A549 treated with GW870086 at 1 μM for 4 hours (cell line): ENCODE measurements around the gene PNLIPRP1. TPM values are rescaled to one million over a fixed set of nuclear protein-coding genes. Genes with fewer than 3 reads are reported as not detected.

Experiments
- total RNA-seq: library from RNA; stranded (reverse); fragments of 200-300 nt; extraction: Qiagen RNA extraction; gene quantifications from 5 replicates; pipeline ENCODE4 v1.2.3, GENCODE V29; 2022; ENCODE audit warnings: low read depth

The PNLIPRP1 gene
- total RNA-seq, result not detected in 5 replicates

DNA sequence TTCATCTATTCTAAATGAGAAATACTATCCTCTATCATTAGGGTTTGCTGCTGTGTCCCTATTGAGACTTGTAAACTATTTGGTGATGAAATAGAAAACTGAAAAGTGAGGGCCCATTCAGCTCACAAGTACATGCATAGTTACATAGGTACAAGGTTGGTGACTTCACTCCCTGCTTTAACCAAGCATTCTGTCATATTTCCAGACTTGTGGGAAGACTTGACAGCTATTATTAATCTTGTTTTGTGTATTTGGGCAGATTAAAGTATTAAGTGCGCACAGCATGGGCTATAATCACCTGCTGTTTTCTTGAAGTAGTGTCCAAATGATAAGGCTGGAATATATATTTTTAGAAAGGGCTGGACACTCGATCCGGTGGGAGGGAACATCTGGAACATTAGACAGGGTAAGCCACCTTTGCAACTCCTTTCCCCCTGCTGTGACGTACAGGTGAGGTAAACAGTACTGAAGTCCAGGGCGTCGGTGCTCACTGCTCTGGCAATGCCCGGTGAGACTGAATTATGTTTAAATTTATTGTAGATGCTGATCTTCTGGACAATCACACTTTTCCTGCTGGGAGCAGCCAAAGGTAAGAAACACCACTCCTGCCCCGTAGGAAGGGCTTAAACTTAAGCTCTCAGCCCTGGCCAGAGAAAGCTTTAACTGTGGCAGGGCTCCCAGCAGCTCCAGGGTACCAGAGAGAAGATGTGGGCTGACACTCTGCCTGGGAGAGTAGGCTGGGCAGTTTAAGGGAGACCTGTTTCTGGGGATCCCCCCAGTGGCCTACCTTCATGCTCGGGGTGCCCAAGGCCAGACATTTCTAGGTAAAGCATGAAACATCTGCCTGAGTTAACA, at the start of gene PNLIPRP1:
PNLIPRP1 (plus strand) TSS at position 370 of the 855 bp plus-strand sequence; CDS start at position 541, 171 bp downstream.

DNA sequence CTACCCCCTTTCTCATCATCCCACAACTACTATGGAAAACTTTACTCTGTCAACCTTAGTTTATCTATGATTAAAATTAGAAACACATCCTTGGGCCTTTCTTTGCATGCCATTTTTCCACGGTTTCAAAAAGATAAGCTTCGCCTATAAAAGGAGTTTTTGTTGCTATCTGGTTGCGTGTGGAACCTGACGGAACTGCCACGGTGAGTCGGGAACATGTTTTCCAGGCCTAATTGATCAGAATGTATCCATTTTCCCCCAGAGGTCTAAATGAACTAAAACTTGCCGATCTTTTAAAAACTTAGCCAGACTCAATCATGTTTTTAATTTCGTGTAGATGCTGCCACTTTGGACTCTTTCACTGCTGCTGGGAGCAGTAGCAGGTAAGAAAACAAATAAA, 45.0 kb upstream of the PNLIPRP1 start, which contains the start of gene PNLIP:
PNLIP (plus strand) TSS at position 176 of the 400 bp plus-strand sequence; CDS start at position 338, 162 bp downstream.

GRCh38 chr10:116620423-116621400, 30.0 kb downstream of the PNLIPRP1 start, which contains the start of gene PNLIPRP2:
Gene PNLIPRP2 (plus strand): TSS chr10:116620953.

Other genes starting within 250 kb of the PNLIPRP1 start
- not detected in 5 replicates for gene PNLIPRP3, start 163.1 kb upstream of the PNLIPRP1 start, total RNA-seq
- not detected in 5 replicates for gene PNLIP, start 45.0 kb upstream of the PNLIPRP1 start, total RNA-seq
- gene PNLIPRP2, start 30.0 kb downstream of the PNLIPRP1 start, total RNA-seq, result 0.09 TPM in 1 of 5 replicates, not detected in the others
- 9.3 to 12.5 TPM (median 11.2 TPM) in 5 replicates for gene HSPA12A, start 151.6 kb downstream of the PNLIPRP1 start, total RNA-seq